LNCaP clone FGC (cell line): Measurements from ENCODE around the gene FAM237B.
A peak's percentile ranks its signal among the peaks of the same experiment; 100 is the strongest.

ENCODE experiments used
- DNase-seq: peaks from one replicate; pipeline ENCODE4 v3.0.0-alpha.2; 2011; ENCODE audit warnings: low read depth
- H3K4me3 ChIP-seq: 2 replicates; pipeline ENCODE4 v1.5.1; 2011; ENCODE audit warnings: mild to moderate bottlenecking, low read depth, low read length, control low read depth
- TF ChIP-seq, protein P1 (sequence below): IDR thresholded peaks from 2 replicates; pipeline ENCODE4 v1.5.1; 2012; ENCODE audit warnings: mild to moderate bottlenecking; ENCODE audit not compliant: control insufficient read depth, insufficient read depth; ENCODE audit errors: extremely low read depth

Gene FAM237B

DNA sequence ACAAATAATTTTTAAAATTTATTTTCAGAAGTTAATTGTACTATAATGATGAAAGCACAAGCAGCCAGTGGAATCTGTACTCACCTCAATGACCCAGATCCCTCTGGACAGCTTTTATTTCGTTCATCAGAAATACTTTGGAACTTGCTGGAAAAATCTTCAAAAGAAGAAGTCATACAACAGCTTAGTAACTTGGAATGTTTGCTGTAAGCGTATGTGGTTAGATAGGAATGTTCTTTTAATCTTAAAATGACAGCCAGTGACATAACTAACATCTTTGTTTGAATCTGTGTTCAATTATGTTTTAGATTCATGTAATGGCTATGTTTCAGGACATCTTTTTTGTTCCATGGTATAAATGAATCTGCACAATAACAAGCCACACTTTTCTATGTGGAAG is 49.4 kb downstream of the FAM237B start:
- no peak overlapping the region for H3K4me3 ChIP-seq
- DNase-seq: no peak
- TF ChIP-seq, protein P1, sequence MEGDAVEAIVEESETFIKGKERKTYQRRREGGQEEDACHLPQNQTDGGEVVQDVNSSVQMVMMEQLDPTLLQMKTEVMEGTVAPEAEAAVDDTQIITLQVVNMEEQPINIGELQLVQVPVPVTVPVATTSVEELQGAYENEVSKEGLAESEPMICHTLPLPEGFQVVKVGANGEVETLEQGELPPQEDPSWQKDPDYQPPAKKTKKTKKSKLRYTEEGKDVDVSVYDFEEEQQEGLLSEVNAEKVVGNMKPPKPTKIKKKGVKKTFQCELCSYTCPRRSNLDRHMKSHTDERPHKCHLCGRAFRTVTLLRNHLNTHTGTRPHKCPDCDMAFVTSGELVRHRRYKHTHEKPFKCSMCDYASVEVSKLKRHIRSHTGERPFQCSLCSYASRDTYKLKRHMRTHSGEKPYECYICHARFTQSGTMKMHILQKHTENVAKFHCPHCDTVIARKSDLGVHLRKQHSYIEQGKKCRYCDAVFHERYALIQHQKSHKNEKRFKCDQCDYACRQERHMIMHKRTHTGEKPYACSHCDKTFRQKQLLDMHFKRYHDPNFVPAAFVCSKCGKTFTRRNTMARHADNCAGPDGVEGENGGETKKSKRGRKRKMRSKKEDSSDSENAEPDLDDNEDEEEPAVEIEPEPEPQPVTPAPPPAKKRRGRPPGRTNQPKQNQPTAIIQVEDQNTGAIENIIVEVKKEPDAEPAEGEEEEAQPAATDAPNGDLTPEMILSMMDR: no peak

DNA sequence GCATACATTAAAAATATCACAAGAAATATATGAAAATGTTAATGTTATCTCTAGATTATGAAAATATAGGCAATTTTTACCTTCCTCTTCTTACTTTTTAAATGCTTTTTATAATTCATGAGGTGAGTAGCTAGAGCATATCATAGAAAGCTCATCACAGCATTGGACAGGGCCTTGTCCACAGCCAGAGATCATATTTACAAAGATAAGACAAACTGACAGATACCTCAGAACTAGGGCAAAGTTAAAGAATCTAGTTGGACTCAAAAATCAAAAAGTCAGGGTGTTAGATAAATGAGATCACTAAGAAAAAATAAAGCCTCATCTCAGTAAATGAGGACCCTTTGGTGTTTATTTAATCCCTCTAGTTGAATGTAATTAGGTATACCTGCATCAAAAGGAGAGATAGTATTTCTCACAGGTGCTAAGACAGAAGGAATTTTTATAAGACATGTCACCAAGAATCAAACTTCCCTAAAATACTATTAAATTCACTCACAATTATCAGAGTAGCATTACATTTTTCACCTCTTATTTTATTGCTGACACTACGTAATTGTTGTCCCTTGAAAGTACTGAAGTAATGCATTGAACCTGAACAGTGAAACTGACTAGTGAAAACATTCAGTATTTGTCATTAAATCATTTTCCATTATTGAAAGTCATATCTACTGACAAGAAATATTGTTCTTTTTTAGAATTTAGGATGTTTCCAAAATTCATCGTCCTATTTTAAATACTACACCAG is 50.5 kb downstream of the FAM237B start:
- TF ChIP-seq, protein P1: no peak
- no peak overlapping the region for H3K4me3 ChIP-seq
- no peak for DNase-seq

DNA sequence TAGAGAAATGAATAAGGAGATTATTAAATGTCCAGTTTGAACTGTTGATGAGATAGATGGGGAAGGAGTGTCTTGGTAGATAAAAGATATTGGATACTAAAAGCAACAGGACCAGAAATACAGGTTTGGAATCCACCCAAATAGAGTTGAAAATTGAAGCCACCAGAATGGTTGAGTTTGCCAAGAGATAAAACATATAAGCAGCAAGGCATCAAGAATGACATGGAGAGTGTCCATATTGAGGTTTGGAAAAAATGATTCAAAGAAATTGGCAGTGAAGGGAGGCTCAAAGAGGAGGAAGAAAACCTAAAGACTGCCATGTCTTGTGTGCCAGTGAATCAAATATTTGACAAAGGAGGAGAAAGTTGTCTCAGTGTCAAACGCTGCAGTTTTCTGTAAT is 51.9 kb downstream of the FAM237B start:
- H3K4me3 ChIP-seq: no peak overlapping the region
- TF ChIP-seq, protein P1: no peak
- DNase-seq: peak; percentile 76

DNA sequence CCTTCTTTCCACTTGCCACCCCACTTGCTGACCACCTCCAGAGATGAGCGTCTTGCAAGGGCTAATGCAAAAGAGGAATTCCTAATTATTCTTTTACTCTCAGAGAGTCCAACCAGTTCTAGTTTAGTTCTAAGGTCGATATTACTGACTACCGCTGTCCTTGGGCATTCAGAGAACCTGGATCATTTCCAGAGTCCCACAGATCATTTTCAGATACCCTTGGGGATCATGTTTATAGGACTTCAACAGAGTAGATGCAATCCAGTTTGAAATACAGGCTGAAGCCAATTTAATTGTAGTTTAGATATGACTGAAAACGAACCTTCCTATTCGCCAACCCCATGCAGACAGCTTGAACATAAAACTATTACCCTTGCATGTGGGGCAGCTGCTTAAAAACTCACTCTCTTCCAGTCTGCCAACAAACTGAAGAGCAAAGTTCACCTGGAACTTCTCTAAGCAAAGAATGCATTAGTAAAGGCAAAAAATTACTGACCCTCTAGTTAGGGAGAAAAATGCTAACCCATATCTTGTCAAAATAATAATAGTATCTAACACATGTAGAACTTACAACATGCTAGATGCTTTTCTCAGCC is 53.7 kb downstream of the FAM237B start:
- TF ChIP-seq, protein P1: no peak
- DNase-seq: no peak
- no peak overlapping the region for H3K4me3 ChIP-seq

DNA sequence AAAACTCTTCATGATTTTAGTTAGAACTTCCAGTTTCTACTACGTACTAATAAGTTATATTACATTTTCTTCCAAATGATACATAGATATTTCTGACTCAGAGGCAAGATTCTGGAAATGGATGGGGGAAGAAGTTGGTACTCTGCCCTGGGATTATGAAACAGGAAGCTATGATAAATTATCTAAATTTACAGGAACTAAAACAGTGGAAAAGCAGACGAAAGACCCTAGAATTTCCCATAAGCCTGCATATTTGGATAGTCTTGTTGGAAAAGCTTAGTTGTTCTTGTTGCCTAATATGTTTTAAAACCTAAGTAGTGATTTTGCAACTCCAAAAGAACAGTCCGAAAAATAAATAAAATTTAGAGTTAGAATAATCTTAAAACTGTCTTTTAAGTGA is 54.3 kb downstream of the FAM237B start:
- TF ChIP-seq, protein P1: no peak
- no peak for DNase-seq
- H3K4me3 ChIP-seq: no peak overlapping the region
